Measurements from ENCODE around the gene NKX2-2.

The NKX2-2 gene

GRCh38 chr20:21521596-21522480, 8.0 kb upstream of the NKX2-2 start:
- DNase-seq = no peak

GRCh38 chr20:21520702-21521595, 7.1 kb upstream of the NKX2-2 start:
- DNase-seq = no peak

- DNase-seq = no peak
Observed at GRCh38 chr20:21519136-21519584, 5.3 kb upstream of the NKX2-2 start.

GRCh38 chr20:21518292-21518991, 4.6 kb upstream of the NKX2-2 start:
- no peak for DNase-seq

- DNase-seq = no peak
Observed at GRCh38 chr20:21517566-21518277, 3.9 kb upstream of the NKX2-2 start.

- DNase-seq = no peak
Observed at GRCh38 chr20:21516861-21517565, 3.1 kb upstream of the NKX2-2 start.

GRCh38 chr20:21516180-21516567, 2.3 kb upstream of the NKX2-2 start:
- no peak for DNase-seq

- no peak for DNase-seq
Observed at GRCh38 chr20:21515300-21516179, 1.7 kb upstream of the NKX2-2 start.

GRCh38 chr20:21514553-21515251, 838 bp upstream of the NKX2-2 start:
- no peak for DNase-seq

GRCh38 chr20:21513181-21513663, 642 bp downstream of the NKX2-2 start:
- DNase-seq = peak; percentile 26

GRCh38 chr20:21512634-21513180, 1.2 kb downstream of the NKX2-2 start:
- DNase-seq = peak; percentile 28

GRCh38 chr20:21511850-21512633, 1.8 kb downstream of the NKX2-2 start:
- DNase-seq = peak; percentile 30

- no peak for DNase-seq
Observed at GRCh38 chr20:21511485-21511849, 2.4 kb downstream of the NKX2-2 start.

- peak; percentile 43 for DNase-seq
Observed at GRCh38 chr20:21510414-21511384, 3.2 kb downstream of the NKX2-2 start.

GRCh38 chr20:21509597-21510371, 4.1 kb downstream of the NKX2-2 start:
- DNase-seq = peak; percentile 35

GRCh38 chr20:21509079-21509596, 4.7 kb downstream of the NKX2-2 start:
- no peak for DNase-seq

Measured in left hindlimb (tissue), 1 donor.